HepG2 (cell line): ENCODE measurements around the gene ME2. TPM values are rescaled to one million over a fixed set of nuclear protein-coding genes. Genes with fewer than 3 reads are reported as not detected.
A peak's percentile ranks its signal among the peaks of the same experiment; 100 is the strongest.

ENCODE experiments used
- BRCA1 ChIP-seq: sonication (generic); formaldehyde crosslinking; IDR thresholded peaks from 2 replicates; pipeline ENCODE4 v1.4.0; 2020; ENCODE audit warnings: missing genetic modification reagents
- CREB1 ChIP-seq, 2 experiments: fragments of 450-650 bp in 1 of 2; IDR thresholded peaks; 2 replicates each; pipeline ENCODE4 v1.6.1; 2016 to 2017; ENCODE audit warnings: control low read depth in 1 of 2, mild to moderate bottlenecking in 1 of 2, missing compliant biosample characterization in 1 of 2, missing genetic modification characterization in 1 of 2
- GFI1 ChIP-seq: sonication (generic); formaldehyde crosslinking; IDR thresholded peaks from 2 replicates; pipeline ENCODE4 v1.5.0; 2020; ENCODE audit warnings: missing genetic modification reagents, mild to moderate bottlenecking, borderline replicate concordance
- HNF4A ChIP-seq: sonication (generic); formaldehyde crosslinking; IDR thresholded peaks from 2 replicates; pipeline ENCODE4 v1.4.0; 2020; ENCODE audit warnings: missing genetic modification reagents
- KAT8 ChIP-seq: IDR thresholded peaks from 2 replicates; pipeline ENCODE4 v1.6.1; 2016; ENCODE audit warnings: missing genetic modification reagents, missing compliant biosample characterization
- KDM1A ChIP-seq: IDR thresholded peaks from 2 replicates; pipeline ENCODE4 v1.6.1; 2016; ENCODE audit warnings: missing compliant biosample characterization
- LBX2 ChIP-seq: sonication (generic); formaldehyde crosslinking; IDR thresholded peaks from 2 replicates; pipeline ENCODE4 v1.5.0; 2020; ENCODE audit warnings: missing genetic modification reagents, mild to moderate bottlenecking, borderline replicate concordance
- MEIS1 ChIP-seq: sonication (generic); formaldehyde crosslinking; IDR thresholded peaks from 2 replicates; pipeline ENCODE4 v1.9.0; 2021; ENCODE audit warnings: mild to moderate bottlenecking, missing genetic modification reagents, moderate library complexity, borderline replicate concordance
- MXD1 ChIP-seq: sonication (generic); formaldehyde crosslinking; IDR thresholded peaks from 2 replicates; pipeline ENCODE4 v1.4.0; 2020; ENCODE audit warnings: mild to moderate bottlenecking, missing genetic modification reagents
- NKX3-1 ChIP-seq: sonication (generic); formaldehyde crosslinking; IDR thresholded peaks from 2 replicates; pipeline ENCODE4 v1.5.0; 2020; ENCODE audit warnings: missing genetic modification reagents
- RBFOX2 ChIP-seq: fragments of 200-400 bp; formaldehyde crosslinking; IDR thresholded peaks from 2 replicates; pipeline ENCODE4 v1.6.1; 2017; ENCODE audit warnings: low read depth, mild to moderate bottlenecking, low read length
- SALL1 ChIP-seq: sonication (generic); formaldehyde crosslinking; IDR thresholded peaks from 2 replicates; pipeline ENCODE4 v1.8.0; 2022; ENCODE audit warnings: mild to moderate bottlenecking, missing genetic modification reagents
- STAT6 ChIP-seq: sonication (generic); formaldehyde crosslinking; IDR thresholded peaks from 2 replicates; pipeline ENCODE4 v1.4.0; 2020; ENCODE audit warnings: missing genetic modification reagents, mild to moderate bottlenecking, borderline replicate concordance
- TEF ChIP-seq: sonication (generic); formaldehyde crosslinking; IDR thresholded peaks from 2 replicates; pipeline ENCODE4 v1.5.0; 2020; ENCODE audit warnings: missing genetic modification reagents
- ZFP36 ChIP-seq: fragments of 150-350 bp; IDR thresholded peaks from 2 replicates; pipeline ENCODE4 v1.6.1; 2018; ENCODE audit warnings: borderline replicate concordance, low read length, low read depth; ENCODE audit not compliant: partially characterized antibody
- ZNF263 ChIP-seq: sonication (generic); formaldehyde crosslinking; IDR thresholded peaks from 2 replicates; pipeline ENCODE4 v1.4.0; 2020; ENCODE audit warnings: missing genetic modification reagents
- ZNF367 ChIP-seq: sonication (generic); formaldehyde crosslinking; IDR thresholded peaks from 2 replicates; pipeline ENCODE4 v1.4.0; 2020; ENCODE audit warnings: missing genetic modification reagents, borderline replicate concordance
- ZNF550 ChIP-seq: sonication (generic); formaldehyde crosslinking; IDR thresholded peaks from 2 replicates; pipeline ENCODE4 v1.4.0; 2020; ENCODE audit warnings: mild to moderate bottlenecking, missing genetic modification reagents, borderline replicate concordance
- ZNF788 ChIP-seq: sonication (generic); formaldehyde crosslinking; IDR thresholded peaks from 2 replicates; pipeline ENCODE4 v1.5.0; 2020; ENCODE audit warnings: mild to moderate bottlenecking, missing genetic modification reagents, borderline replicate concordance
- ZNF839 ChIP-seq: sonication (generic); formaldehyde crosslinking; IDR thresholded peaks from 2 replicates; pipeline ENCODE4 v1.4.0; 2020; ENCODE audit warnings: missing genetic modification reagents, mild to moderate bottlenecking, borderline replicate concordance
- ZSCAN21 ChIP-seq: sonication (generic); formaldehyde crosslinking; IDR thresholded peaks from 2 replicates; pipeline ENCODE4 v1.8.0; 2022; ENCODE audit warnings: mild to moderate bottlenecking, missing genetic modification reagents, moderate library complexity, borderline replicate concordance
- polyA plus RNA-seq, 8 experiments: library from polyadenylated mRNA; depleted of rRNA in 3 of 8; stranded (reverse) in 7 of 8; unstranded in 1 of 8; fragments of >200 nt; fragmentation: Illumina TruSeq in 4 of 8; extraction: Trizol in 4 of 8; gene quantifications; 2 replicates each; pipeline versions ENCODE4 v1.2.1 to v1.2.3, GENCODE V29; 2011 to 2016; ENCODE audit warnings: low read depth in 4 of 8, missing spikeins in 1 of 8, mixed read lengths in 1 of 8; ENCODE audit not compliant: insufficient read depth in 1 of 8
- total RNA-seq, 5 experiments: library from RNA; depleted of rRNA; stranded (reverse); fragments of >200 nt; fragmentation: Illumina TruSeq; extraction: Trizol; gene quantifications; 2 replicates each; pipeline ENCODE4 v1.2.3, GENCODE V29; 2016; ENCODE audit warnings: low read depth in 1 of 5
- TF ChIP-seq, protein P1 (sequence below): sonication (generic); formaldehyde crosslinking; IDR thresholded peaks from 2 replicates; pipeline ENCODE4 v1.5.0; 2020; ENCODE audit warnings: mild to moderate bottlenecking, missing genetic modification reagents
- TF ChIP-seq, protein P2 (sequence below): sonication (generic); formaldehyde crosslinking; IDR thresholded peaks from 2 replicates; pipeline ENCODE4 v1.5.0; 2020; ENCODE audit warnings: missing genetic modification reagents

ME2 gene
- total and polyA plus RNA-seq, 2 of the 13 experiments (the other 11 are each of a cell fraction or from before 2014, with no cell fraction given), result 17.3 to 20.6 TPM

DNA sequence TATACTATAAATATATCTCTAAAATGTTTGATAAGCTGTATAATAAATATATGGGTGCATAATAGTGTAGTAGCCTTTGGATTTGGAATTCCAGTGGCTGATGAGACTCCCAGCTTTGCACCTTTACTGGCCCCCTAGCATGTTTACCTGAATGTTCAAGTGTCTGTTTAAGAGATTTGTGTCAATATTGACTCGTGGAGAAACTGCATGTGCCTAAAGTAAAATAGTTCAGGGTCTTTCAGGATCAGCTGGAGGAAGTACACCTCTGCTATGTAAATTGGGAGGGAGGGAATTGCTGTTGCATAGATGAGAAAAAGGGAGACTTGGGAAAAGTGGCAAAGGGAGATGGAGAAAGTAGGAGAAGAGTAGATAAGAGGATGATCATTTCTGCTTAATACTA, 23.9 kb downstream of the ME2 start (continued):
- no peak for TF ChIP-seq ZSCAN21
- no peak for TF ChIP-seq STAT6
- TF ChIP-seq GFI1 (CRISPR knock-in tag), result peak; percentile 99
- TF ChIP-seq MXD1 (CRISPR knock-in tag), result no peak
- TF ChIP-seq NKX3-1 (CRISPR knock-in tag), result no peak; the same call in 1 of the 2 replicates
- TF ChIP-seq, protein P1, sequence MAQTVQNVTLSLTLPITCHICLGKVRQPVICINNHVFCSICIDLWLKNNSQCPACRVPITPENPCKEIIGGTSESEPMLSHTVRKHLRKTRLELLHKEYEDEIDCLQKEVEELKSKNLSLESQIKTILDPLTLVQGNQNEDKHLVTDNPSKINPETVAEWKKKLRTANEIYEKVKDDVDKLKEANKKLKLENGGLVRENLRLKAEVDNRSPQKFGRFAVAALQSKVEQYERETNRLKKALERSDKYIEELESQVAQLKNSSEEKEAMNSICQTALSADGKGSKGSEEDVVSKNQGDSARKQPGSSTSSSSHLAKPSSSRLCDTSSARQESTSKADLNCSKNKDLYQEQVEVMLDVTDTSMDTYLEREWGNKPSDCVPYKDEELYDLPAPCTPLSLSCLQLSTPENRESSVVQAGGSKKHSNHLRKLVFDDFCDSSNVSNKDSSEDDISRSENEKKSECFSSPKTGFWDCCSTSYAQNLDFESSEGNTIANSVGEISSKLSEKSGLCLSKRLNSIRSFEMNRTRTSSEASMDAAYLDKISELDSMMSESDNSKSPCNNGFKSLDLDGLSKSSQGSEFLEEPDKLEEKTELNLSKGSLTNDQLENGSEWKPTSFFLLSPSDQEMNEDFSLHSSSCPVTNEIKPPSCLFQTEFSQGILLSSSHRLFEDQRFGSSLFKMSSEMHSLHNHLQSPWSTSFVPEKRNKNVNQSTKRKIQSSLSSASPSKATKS, result no peak
- no peak for TF ChIP-seq MEIS1 (CRISPR knock-in tag)
- peak; percentile 65 for TF ChIP-seq ZFP36
- TF ChIP-seq ZNF788, result no peak
- no peak for TF ChIP-seq CREB1 (IDR thresholded peaks at IDR 0.05)
- TF ChIP-seq CREB1 (CRISPR knock-in tag; IDR thresholded peaks at IDR 0.05), result peak; percentile 43; the same call in 1 of the 2 replicates
- TF ChIP-seq SALL1, result peak; percentile 63; the same call in 1 of the 2 replicates
- TF ChIP-seq KDM1A (CRISPR knock-in tag), result peak; percentile 72; the same call in 1 of the 2 replicates
- TF ChIP-seq HNF4A (CRISPR knock-in tag), result peak; percentile 65
- no peak for TF ChIP-seq TEF (CRISPR knock-in tag)
- no peak for TF ChIP-seq BRCA1
- no peak for TF ChIP-seq RBFOX2
- TF ChIP-seq, protein P2, sequence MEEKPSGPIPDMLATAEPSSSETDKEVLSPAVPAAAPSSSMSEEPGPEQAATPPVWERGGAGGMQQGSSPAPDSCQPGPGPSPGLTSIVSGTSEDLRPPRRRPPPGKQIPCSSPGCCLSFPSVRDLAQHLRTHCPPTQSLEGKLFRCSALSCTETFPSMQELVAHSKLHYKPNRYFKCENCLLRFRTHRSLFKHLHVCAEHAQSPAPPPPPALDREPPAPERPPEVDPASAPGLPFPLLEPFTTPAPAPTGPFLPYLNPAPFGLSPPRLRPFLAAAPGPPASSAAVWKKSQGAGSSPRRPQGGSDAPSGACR, result peak; percentile 45; the same call in 1 of the 2 replicates
- TF ChIP-seq KAT8 (CRISPR knock-in tag), result peak; percentile 64; the same call in 1 of the 2 replicates
- no peak for TF ChIP-seq LBX2
- no peak for TF ChIP-seq ZNF263 (CRISPR knock-in tag)
- TF ChIP-seq ZNF839 (CRISPR knock-in tag), result no peak
- no peak for TF ChIP-seq ZNF550 (CRISPR knock-in tag)
- TF ChIP-seq ZNF367 (CRISPR knock-in tag), result no peak
